ENCODE measurements around the gene TM4SF1.

The TM4SF1 gene

DNA sequence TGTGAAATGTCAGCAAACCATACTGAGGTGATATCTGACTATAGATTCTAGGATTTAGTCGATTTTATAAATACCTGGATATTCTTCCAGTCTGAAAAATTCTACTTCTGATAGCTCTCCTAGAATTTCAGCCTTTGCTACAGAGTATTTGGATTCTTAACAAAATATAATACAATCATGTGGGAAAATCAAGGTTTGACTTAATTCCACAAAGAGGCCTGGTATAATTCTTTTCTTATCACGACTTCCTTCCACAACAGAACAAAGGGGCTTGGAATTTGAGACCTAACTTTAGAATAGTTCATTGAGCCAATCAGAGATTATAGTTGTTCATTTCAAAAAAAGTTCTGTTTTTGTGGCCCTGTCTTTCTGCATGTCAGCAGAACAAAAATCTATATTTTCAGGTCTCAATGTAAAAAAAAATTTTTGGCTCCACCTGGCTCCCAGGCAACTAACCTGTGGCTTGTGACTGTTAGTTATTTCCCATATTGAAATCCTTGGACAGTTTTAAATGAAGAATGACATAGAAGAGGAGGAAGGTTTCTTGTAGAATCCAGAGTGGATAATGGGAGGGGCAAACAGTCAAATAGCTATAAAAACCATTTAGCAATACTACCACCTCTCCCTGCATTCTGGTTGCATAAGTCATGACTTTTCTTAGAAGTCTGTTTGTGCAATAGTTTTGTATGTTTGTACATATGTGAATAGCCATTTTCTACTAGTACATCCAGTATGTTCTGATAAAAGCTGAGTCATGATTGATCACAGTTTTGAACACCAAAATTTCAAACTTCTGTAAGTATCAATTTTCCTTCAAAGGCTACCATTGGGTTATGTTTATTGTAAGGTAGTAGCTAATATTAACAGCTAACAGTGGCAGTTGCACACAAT, 4.0 kb downstream of the TM4SF1 start:
- DNase-seq, result no peak

DNA sequence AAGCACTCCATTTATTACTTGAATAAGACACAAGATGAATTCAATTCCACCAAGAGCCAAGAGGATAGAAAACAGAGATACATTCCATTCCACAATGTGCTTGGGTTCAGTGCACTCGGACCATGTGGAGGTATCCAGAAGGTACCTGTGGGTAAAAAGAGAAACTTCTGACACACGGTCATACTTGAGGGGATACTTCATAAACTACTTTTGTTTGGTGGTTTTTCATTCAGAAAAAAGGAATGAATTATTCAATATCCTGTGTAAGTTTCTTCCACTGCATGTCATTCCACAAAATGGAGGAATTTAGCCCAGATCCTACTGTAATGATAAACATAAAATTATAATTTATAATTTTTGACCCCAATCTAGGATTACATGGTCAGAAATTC, 5.7 kb downstream of the TM4SF1 start:
- DNase-seq, result no peak

DNA sequence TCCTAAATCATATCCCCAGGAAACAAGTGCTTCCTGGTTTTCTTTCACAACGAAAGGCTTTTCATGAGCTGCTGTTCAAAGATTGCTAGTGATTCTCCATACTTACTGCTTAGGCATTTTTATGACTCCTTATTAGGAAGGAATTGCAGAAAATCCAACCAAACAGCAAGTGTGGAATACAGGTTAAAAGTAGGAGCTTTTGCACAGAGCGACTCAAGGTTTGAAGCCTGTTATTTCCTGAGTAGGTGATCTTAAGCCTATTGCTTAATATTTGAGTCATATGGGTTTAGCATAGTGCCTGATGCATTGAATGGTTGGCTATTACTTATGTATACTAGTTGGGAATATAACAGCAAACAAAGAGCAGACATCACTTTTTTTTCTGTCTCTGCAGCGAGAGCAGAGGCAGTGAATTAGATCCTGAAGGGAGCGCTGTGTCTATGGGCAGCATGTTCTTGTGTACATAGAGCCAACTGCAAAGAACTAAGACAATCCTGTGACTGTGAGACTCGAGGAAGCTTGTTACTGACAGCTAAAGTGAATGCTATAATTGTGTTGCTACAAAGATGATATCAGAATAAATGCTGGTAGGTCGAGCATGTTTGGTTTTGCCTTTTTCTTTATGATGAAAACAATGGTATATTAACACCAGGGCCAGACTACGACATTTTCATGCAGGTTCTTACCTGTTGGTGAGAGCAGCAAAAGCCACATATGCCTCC, 6.3 kb downstream of the TM4SF1 start:
- DNase-seq, result no peak

GRCh38 chr3:149369991-149370866, 7.2 kb downstream of the TM4SF1 start:
- DNase-seq, result no peak

DNA sequence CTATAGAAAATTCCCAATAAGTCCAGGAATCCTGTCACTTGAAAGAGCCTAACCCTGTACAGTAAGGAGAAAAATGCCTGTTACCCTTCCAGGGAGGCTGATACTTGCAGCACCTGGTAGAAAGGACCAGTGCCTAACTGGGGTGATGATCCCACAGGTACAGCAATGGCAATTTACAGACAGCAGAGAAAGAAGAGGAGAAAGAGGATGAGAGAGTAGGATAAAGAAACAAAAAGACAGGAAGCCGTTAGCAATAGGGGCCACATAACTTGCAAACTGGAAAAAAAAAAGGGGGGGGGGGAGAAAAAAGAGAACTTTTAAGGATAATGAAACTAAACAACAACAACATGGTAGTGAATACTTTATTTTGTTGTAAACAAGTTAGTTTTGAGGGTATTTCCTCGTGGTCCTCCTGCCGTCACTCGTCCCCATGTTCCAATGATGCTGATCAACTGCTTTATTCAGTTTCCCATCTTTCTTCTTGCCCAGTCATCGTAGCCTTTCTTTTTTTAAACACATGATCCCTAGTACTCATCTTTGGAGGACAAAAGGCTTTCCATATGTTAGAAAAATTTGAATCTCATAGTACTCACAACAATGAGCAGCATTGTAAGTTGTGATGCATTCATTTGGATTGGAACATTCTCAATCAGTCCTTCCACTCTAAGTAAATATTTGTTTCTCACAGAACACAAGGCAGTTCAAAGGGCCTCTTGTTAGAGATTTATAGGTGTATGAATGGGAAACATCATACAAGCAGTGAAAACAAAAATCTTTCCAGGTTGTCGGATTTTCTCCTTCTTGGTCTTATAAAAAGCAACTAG, 8.6 kb downstream of the TM4SF1 start:
- no peak for DNase-seq

- DNase-seq, result no peak
These were observed 9.2 kb downstream of the TM4SF1 start for GRCh38 chr3:149368201-149368673.

- no peak for DNase-seq
These were observed 10.3 kb downstream of the TM4SF1 start for GRCh38 chr3:149366941-149367840.

DNA sequence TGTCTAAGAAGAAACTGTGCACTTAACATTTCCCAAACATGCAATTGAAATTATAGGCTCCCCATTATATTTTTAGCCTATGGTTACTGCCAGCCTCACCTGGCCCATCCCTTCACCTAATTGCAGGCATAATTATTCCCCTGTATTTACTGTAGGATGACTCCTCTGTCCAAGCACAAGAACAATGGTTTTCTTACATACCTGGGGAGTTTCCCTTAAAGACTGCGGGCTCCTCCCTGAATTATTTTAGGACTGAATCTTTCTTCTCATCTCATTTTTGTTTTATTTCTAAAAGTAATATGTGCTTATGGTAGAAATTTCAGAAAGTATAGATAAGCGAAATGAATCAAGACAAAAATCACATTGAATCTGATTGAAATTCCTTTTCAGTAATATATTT, 11.4 kb downstream of the TM4SF1 start:
- DNase-seq, result no peak

DNA sequence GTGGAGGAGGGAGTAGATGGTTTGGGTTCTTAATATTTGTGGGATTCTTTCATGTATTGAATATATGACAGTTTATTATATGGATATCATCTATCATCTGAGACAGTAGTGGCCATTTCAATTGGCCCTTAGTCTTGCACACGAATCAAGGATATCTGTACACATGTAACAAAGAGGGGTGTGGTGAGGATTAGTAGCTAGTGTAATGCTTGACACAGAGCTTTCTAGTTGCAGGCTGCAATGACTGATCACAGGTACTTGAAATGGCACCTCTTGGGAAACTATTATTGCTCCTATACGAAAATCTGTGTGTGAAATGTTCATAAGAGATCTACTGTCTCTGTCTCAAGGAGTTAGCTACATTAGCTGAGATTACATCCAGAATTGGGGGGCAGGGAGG, 12.8 kb downstream of the TM4SF1 start:
- no peak for DNase-seq

DNA sequence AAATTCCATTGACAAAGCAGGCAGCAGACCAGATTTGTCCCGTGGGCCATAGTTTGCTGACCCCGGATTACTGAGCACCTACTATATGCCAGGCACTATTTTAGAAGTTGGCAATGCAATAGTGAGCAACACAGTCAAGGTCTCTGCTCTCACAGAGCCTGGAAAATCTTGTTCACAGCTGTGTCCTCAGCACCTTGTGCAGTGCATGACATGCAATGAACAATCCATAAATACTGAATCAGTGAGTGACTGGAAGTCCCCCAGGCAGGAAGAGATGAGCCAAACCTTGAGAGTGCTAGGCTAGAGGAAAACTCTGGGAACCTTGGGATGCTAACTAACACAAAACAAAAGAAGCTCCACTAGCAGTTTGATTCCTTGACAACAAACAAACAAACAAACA, 14.4 kb downstream of the TM4SF1 start:
- no peak for DNase-seq

- no peak for DNase-seq
These were observed 15.1 kb downstream of the TM4SF1 start for GRCh38 chr3:149362366-149362765.

DNA sequence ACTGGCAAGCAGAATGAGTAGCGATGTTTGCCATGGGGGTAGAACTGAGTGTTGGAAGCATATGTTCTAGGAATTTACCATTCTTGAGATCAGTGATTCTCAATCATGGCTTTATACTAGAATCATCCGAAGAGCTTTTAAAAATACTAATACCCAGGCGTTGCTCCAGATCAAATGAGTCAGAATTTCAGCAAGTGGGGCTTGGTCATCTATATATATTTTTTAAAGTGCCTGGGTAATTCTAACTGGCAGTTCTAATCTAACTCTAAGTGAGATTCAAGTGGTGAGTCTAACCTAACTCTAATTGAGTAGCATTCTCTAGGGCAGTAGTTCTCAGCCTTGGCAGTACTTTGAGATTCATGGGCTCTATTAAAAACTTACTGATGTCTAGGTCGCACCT, 20.8 kb downstream of the TM4SF1 start:
- DNase-seq, result no peak

GRCh38 chr3:149356044-149356592, 21.3 kb downstream of the TM4SF1 start:
- no peak for DNase-seq

GRCh38 chr3:149353581-149354184, 23.8 kb downstream of the TM4SF1 start:
- no peak for DNase-seq

- DNase-seq, result peak in 1 of 2 experiments; percentile 75
These were observed 24.9 kb downstream of the TM4SF1 start for GRCh38 chr3:149352556-149352955.

- DNase-seq, result peak in 1 of 2 experiments; percentile 24
These were observed 33.5 kb downstream of the TM4SF1 start for GRCh38 chr3:149343951-149344350.

GRCh38 chr3:149342413-149343380, 34.8 kb downstream of the TM4SF1 start:
- DNase-seq, result no peak

DNA sequence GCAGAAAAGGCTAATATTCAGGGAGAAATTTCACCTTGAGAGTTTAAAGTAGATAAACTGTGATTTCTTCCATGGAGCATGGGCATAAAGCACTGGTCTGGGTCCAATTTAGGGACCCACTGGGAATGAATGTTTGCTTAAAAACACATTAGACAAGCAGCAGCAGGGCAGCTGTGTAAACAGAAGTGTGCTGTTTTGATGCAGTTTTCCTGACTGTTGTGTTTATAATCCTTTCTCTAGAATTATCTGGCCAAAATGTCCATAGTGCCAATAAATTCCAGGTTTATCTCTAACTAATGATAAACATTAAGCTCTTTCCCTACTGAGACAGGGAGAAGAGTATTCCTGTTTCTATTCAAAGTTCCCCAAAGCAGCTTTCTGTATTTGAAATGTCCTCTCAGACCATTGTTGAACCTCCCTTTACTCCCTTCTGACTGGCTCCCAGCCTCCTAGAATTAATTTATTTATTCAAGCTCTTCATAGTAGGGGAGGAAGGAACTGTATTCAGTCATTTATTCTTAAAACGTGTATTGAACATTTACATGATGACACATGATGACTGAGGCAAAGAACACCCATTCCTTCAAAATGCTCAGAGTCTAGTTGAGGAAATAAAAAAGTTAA, 37.0 kb downstream of the TM4SF1 start:
- no peak for DNase-seq

- peak in 1 of 2 experiments; percentile 13 for DNase-seq
These were observed 37.5 kb downstream of the TM4SF1 start for GRCh38 chr3:149339931-149340309.
